ENCODE measurements around the gene SAFB. TPM values are rescaled to one million over a fixed set of nuclear protein-coding genes. Genes with fewer than 3 reads are reported as not detected.
A peak's percentile ranks its signal among the peaks of the same experiment; 100 is the strongest.

SAFB gene
- total and polyA plus RNA-seq, 9 donors, result 64.1 to 108 (median 75.2) TPM

GRCh38 chr19:5680084-5680436 is 57.2 kb downstream of the SAFB start:
- peaks cover 10% of the 10 kb centered on the region for H3K4me1 ChIP-seq (ENCODE audit: insufficient read depth)
- intact Hi-C loops (cut with DNase I), result loop anchor here in 1 of 4 donors (10.0 kb wide), 1 partner anchor 55 kb away; the partner anchor contains the start of genes SAFB and SAFB2
- H3K9me3 ChIP-seq, result no peaks in the 10 kb centered on the region
- H3K4me3 ChIP-seq, result peak overlapping the region; percentile 94
- TF ChIP-seq EP300 (IDR thresholded peaks at IDR 0.05) (no peak), POLR2A (IDR thresholded peaks at IDR 0.05) (peak; percentile 12)
- H3K27ac ChIP-seq, result peak overlapping the region in 1 of 2 donors; percentile 88
- DNase-seq, result no peak
- no peaks in the 10 kb centered on the region for H3K27me3 ChIP-seq
- no peaks in the 10 kb centered on the region for H3K36me3 ChIP-seq
- WGBS, 3 donors, result 0 to 1% (median 1%) methylated on average over 23 of the region's 23 CpGs

- peak; percentile 98 to 99 (median 99) for DNase-seq
- intact Hi-C loops (cut with DNase I), result loop anchor here in 1 of 4 donors (10.0 kb wide), 1 partner anchor 56 kb away; the partner anchor contains the start of genes SAFB and SAFB2
- TF ChIP-seq CTCF (IDR thresholded peaks at IDR 0.05) (no peak), EP300 (IDR thresholded peaks at IDR 0.05) (peak; percentile 35), POLR2A (IDR thresholded peaks at IDR 0.05) (peak; percentile 17)
- whole genome bisulfite sequencing, 3 donors, result 0 to 1% (median 1%) methylated on average over 84 to 94 of the region's 94 CpGs
- H3K4me3 ChIP-seq, result peak within 1 kb of the TSS; percentile 94
- H3K9me3 ChIP-seq, result no peaks in the 10 kb centered on the region
- H3K4me1 ChIP-seq (ENCODE audit: insufficient read depth), result peaks cover 10% of the 10 kb centered on the region
- H3K27ac ChIP-seq, result peak within 1 kb of the TSS; percentile 78 to 88
- H3K27me3 ChIP-seq, result no peaks in the 10 kb centered on the region
- H3K36me3 ChIP-seq, result no peaks in the 10 kb centered on the region
Observed at GRCh38 chr19:5680437-5681368, 57.8 kb downstream of the SAFB start, which contains the start of the genes HSD11B1L and MICOS13. HSD11B1L (plus strand) TSS chr19:5681027; CDS start chr19:5684833, 3,806 bp downstream. MICOS13 (minus strand) TSS chr19:5680516; CDS start chr19:5680486, 30 bp downstream.

GRCh38 chr19:5681391-5682106 is 58.7 kb downstream of the SAFB start:
- Histone ChIP-seq H3K27me3 (no peaks in the 10 kb centered on the region), H3K4me3 (peak overlapping the region; percentile 94), H3K36me3 (no peaks in the 10 kb centered on the region), H3K9me3 (no peaks in the 10 kb centered on the region), H3K4me1 (ENCODE audit: insufficient read depth) (peaks cover 12% of the 10 kb centered on the region), H3K27ac (peak overlapping the region in 1 of 2 donors; percentile 78)
- intact Hi-C loops (cut with DNase I), result loop anchor here in 1 of 4 donors (10.0 kb wide), 1 partner anchor 57 kb away; the partner anchor contains the start of genes SAFB and SAFB2
- DNase-seq, result peak in 2 of 5 donors; percentile 11 to 42
- TF ChIP-seq CTCF (IDR thresholded peaks at IDR 0.05) (no peak), EP300 (IDR thresholded peaks at IDR 0.05) (no peak), POLR2A (IDR thresholded peaks at IDR 0.05) (no peak)
- 55 to 58% (median 58%) methylated on average over 17 of the region's 17 CpGs for WGBS, 3 donors

- 85 to 92% (median 88%) methylated on average over 3 of the region's 3 CpGs for WGBS, 3 donors
- TF ChIP-seq EP300 (IDR thresholded peaks at IDR 0.05), result no peak
- no peaks in the 10 kb centered on the region for H3K36me3 ChIP-seq
- no peaks in the 10 kb centered on the region for H3K27me3 ChIP-seq
- DNase-seq, result peak in 2 of 5 donors; percentile 10 to 35
- no peak overlapping the region for H3K4me3 ChIP-seq
- peaks cover 15% of the 10 kb centered on the region for H3K4me1 ChIP-seq (ENCODE audit: insufficient read depth)
- intact Hi-C loops (cut with DNase I), result loop anchor here in 1 of 4 donors (10.0 kb wide), 1 partner anchor 57 kb away; the partner anchor contains the start of genes SAFB and SAFB2
- H3K9me3 ChIP-seq, result no peaks in the 10 kb centered on the region
- no peak overlapping the region for H3K27ac ChIP-seq
Observed at GRCh38 chr19:5682107-5682482, 59.2 kb downstream of the SAFB start.

All from ovary (tissue), 9 donors.